Endodermal cell (in vitro differentiated cells): ENCODE data around the gene APOC1. TPM values are rescaled to one million over a fixed set of nuclear protein-coding genes. Genes with fewer than 3 reads are reported as not detected.
"Not testable (repeated sequence)": the region's sequence is repeated elsewhere in the genome, so short reads cannot be mapped to it uniquely, and the experiment has no call there.

Source experiments
- DNase-seq: peaks from one replicate; pipeline ENCODE4 v3.0.0-alpha.2; 2017
- H3K27ac ChIP-seq: 2 replicates; pipeline ENCODE4 v1.5.1; 2013; ENCODE audit warnings: mild to moderate bottlenecking, low read depth, low read length, moderate library complexity
- H3K27me3 ChIP-seq: 2 replicates; pipeline ENCODE4 v1.6.1; 2013; ENCODE audit warnings: mild to moderate bottlenecking, low read length, moderate library complexity; ENCODE audit not compliant: insufficient read depth, control insufficient read depth, poor library complexity, severe bottlenecking
- H3K36me3 ChIP-seq: 2 replicates; pipeline ENCODE4 v1.7.0; 2013; ENCODE audit warnings: mild to moderate bottlenecking, low read length, moderate library complexity; ENCODE audit not compliant: control insufficient read depth, insufficient read depth
- H3K4me1 ChIP-seq: one replicate; pipeline ENCODE4 v1.7.0; 2013; ENCODE audit warnings: low read length; ENCODE audit not compliant: control insufficient read depth, insufficient read depth
- H3K4me3 ChIP-seq: 2 replicates; pipeline ENCODE4 v1.5.1; 2013; ENCODE audit warnings: mild to moderate bottlenecking, low read length, moderate library complexity
- H3K9ac ChIP-seq: 2 replicates; pipeline ENCODE4 v1.6.1; 2013; ENCODE audit warnings: mild to moderate bottlenecking, low read length, moderate library complexity; ENCODE audit not compliant: poor library complexity, severe bottlenecking; ENCODE audit errors: extremely low read depth
- H3K9me3 ChIP-seq: 2 replicates; pipeline ENCODE4 v1.6.1; 2013; ENCODE audit warnings: mild to moderate bottlenecking, low read length, moderate library complexity; ENCODE audit not compliant: control insufficient read depth
- H3K27ac Mint-ChIP-seq: 2 replicates; pipeline ENCODE4 v1.8.0; 2020; ENCODE audit warnings: mixed read lengths
- H3K27me3 Mint-ChIP-seq: 2 replicates; pipeline ENCODE4 v1.8.0; 2021; ENCODE audit warnings: mild to moderate bottlenecking, mixed read lengths; ENCODE audit not compliant: insufficient read depth
- H3K36me3 Mint-ChIP-seq: 2 replicates; pipeline ENCODE4 v1.8.0; 2020; ENCODE audit warnings: low read depth, mixed read lengths
- H3K4me1 Mint-ChIP-seq: 2 replicates; pipeline ENCODE4 v1.8.0; 2020; ENCODE audit warnings: mixed read lengths
- H3K4me3 Mint-ChIP-seq: 2 replicates; pipeline ENCODE4 v1.8.0; 2020; ENCODE audit warnings: mild to moderate bottlenecking, moderate library complexity, mixed read lengths
- H3K9me3 Mint-ChIP-seq: 2 replicates; pipeline ENCODE4 v1.8.0; 2020; ENCODE audit warnings: mild to moderate bottlenecking, mixed read lengths
- CTCF ChIP-seq: fragments of 200-600 bp; sonication (generic); conservative IDR thresholded peaks from 2 replicates; pipeline ENCODE4 v1.5.0; 2021; ENCODE audit warnings: antibody characterized with exemption, mild to moderate bottlenecking
- WGBS, 2 experiments: methylation state at CpG; one replicate each; pipeline versions ENCODE4 v1.1.5 to v1.1.7; 2013; ENCODE audit warnings: missing lambda C conversion rate in 2 of 2, mixed read lengths in 1 of 2; ENCODE audit not compliant: insufficient coverage in 1 of 2, insufficient read length in 1 of 2; 5-methylcytosine and 5-hydroxymethylcytosine counted together
- total RNA-seq, 2 donors: library from RNA; stranded (reverse); fragmentation: NEBNext Ultra II Directional in 1 of 2; extraction: Animal tissue kit (Norgen Biotek cat#: 25700) in 1 of 2; gene quantifications; 2 replicates in 1 of 2; 3 replicates in 1 of 2; pipeline ENCODE4 v1.2.1, GENCODE V29; 2021

Gene APOC1
- total RNA-seq, 2 donors from 2014 or later = 914 to 1,040 TPM

GRCh38 chr19:44882063-44882462 is 32.3 kb upstream of the APOC1 start:
- no peaks in the 10 kb centered on the region for H3K9me3 Mint-ChIP-seq
- no peaks in the 10 kb centered on the region for H3K4me1 Mint-ChIP-seq
- no peak overlapping the region for H3K4me3 Mint-ChIP-seq
- Histone ChIP-seq H3K4me3 (no peak overlapping the region), H3K4me1 (no peaks in the 10 kb centered on the region), H3K9ac (no peak overlapping the region), H3K27ac (no peak overlapping the region), H3K27me3 (no peaks in the 10 kb centered on the region), H3K9me3 (no peaks in the 10 kb centered on the region), H3K36me3 (peaks cover 43% of the 10 kb centered on the region)
- WGBS, 2 experiments = 93 to 97% methylated on average over 6 to 15 of the region's 15 CpGs
- no peak overlapping the region for H3K27ac Mint-ChIP-seq
- no peak for DNase-seq
- no peaks in the 10 kb centered on the region for H3K27me3 Mint-ChIP-seq
- no peak for TF ChIP-seq CTCF
- peaks cover 57% of the 10 kb centered on the region for H3K36me3 Mint-ChIP-seq

GRCh38 chr19:44882619-44883397 is 31.6 kb upstream of the APOC1 start:
- not testable (repeated sequence) for H3K27me3 Mint-ChIP-seq, H3K27ac ChIP-seq, H3K9me3 ChIP-seq, H3K4me1 ChIP-seq, H3K27ac Mint-ChIP-seq, DNase-seq, H3K4me3 ChIP-seq, H3K9ac ChIP-seq, H3K27me3 ChIP-seq, H3K4me3 Mint-ChIP-seq, H3K9me3 Mint-ChIP-seq, H3K4me1 Mint-ChIP-seq
- H3K36me3 ChIP-seq = peaks cover 45% of the 10 kb centered on the region
- H3K36me3 Mint-ChIP-seq = peaks cover 57% of the 10 kb centered on the region
- 83 to 96% methylated on average over 15 to 19 of the region's 19 CpGs for WGBS, 2 experiments

- DNase-seq = no peak
- H3K27me3 Mint-ChIP-seq = no peaks in the 10 kb centered on the region
- no peak overlapping the region for H3K4me3 ChIP-seq
- H3K4me1 Mint-ChIP-seq = no peaks in the 10 kb centered on the region
- no peak for TF ChIP-seq CTCF
- no peaks in the 10 kb centered on the region for H3K4me1 ChIP-seq
- no peaks in the 10 kb centered on the region for H3K27me3 ChIP-seq
- 87 to 92% methylated on average over 4 of the region's 5 CpGs for WGBS, 2 experiments
- no peak overlapping the region for H3K27ac Mint-ChIP-seq
- H3K4me3 Mint-ChIP-seq = no peak overlapping the region
- no peaks in the 10 kb centered on the region for H3K9me3 Mint-ChIP-seq
- H3K27ac ChIP-seq = no peak overlapping the region
- no peaks in the 10 kb centered on the region for H3K9me3 ChIP-seq
- H3K36me3 Mint-ChIP-seq = peaks cover 59% of the 10 kb centered on the region
- H3K36me3 ChIP-seq = peaks cover 49% of the 10 kb centered on the region
- H3K9ac ChIP-seq = no peak overlapping the region
These were observed 30.5 kb upstream of the APOC1 start for GRCh38 chr19:44883922-44884321.
